HL-60/S4 treated with phorbol 12-myristate 13-acetate at 8.2 ng/mL for 4 days and 3 days (cell line): ENCODE results near the gene DNAJB4.
"Not testable (repeated sequence)": the region's sequence is repeated elsewhere in the genome, so short reads cannot be mapped to it uniquely, and the experiment has no call there.

Source experiments
- in situ Hi-C: fragments of 300-500 bp; cut with MboI; formaldehyde crosslinking; loops from 2 replicates; pipeline ENCODE4 v1.15.0; 2022; ENCODE audit warnings: low sequenced_read_pairs

The DNAJB4 gene

DNA sequence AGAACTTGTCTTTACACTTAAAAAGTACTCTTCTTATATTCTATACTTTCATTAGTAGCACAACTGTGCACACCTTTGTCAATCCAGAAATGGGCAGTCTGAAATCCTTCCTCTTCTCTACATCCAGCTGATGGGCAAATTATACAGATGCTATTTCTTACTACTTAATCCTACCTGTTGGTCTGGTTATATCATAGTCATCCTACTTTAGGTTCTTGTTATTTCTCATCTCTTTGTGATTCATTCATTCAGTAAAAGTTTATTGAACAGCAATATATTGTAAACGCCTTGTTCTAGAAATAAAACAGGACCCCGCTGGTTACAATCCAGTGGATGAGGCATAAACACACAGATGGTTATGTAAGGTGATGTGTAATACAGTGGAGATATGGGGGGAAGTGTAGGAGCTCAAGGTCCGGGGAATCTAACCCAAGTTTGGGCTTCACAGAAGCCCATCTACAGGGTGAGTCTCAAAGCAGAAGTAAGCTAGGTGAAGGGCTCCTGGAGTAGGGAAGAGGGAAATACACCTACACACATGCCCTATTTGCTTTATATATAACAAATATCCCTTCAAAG, 14.0 kb upstream of the DNAJB4 start:
- in situ Hi-C loops = no loop called here

DNA sequence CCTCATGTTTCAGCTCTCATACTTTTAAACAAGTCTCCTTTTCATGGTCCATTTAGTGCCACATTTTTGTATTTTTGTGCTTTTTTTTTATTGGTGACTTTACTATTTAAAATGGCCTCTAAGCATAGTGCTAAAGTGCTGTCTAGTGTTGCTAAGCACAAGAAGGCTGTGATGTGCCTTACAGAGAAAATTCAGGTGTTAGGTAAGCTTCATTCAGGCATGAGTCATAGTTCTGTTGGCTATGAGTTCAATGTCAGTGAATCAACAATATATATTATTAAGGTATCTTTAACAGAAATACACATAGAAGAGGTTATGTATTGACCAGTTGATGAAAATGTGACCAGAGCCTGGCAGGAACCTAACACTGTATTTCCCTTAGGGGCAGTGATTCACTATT, 13.1 kb upstream of the DNAJB4 start:
- in situ Hi-C loops = no loop called here

DNA sequence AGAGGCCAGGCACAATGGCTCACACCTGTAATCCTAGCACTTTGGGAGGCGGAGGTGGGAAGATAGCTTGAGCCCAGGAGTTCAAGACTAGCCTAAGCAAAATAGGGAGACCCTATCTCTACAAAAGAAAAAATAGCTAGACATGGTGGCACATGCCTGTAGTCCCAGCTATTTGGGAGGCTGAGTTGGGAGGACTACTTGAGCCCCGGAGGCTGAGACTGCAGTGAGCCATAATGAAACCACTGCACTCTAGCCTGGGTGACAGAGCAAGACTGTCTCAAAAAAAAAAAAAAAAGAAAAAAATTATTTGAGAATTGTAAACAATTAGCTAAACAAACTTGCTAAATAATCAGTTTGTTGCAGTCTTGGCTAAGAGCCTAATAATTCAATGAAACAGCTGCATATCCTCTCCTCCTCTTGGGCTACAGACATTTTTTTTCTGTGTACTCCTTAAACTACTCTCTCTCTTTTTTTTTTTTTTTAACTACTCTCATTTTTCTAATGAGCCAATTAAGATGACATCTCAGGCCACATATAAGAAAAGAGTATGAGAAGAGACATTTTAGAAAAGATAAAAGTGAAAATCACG, 10.5 kb upstream of the DNAJB4 start:
- in situ Hi-C loops = no loop called here

DNA sequence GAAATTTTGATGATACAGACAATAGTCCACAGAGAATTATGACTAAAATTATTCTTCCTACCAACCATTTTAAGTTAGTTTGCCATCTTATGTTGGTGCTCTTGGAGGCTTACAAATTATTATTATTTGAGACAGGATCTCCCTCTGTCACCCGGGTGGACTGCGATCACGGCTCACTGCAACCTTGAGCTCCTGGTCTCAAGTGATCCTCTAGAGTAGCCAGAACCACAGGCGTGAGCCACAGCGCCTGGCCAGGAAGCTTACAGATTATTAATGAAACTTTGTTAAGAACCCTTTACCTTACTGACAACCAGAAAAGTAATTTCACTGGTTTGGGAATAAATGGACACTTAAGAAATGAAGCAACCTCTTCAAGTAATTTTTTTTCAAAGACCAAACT, 8.0 kb upstream of the DNAJB4 start:
- in situ Hi-C loops = no loop called here

DNA sequence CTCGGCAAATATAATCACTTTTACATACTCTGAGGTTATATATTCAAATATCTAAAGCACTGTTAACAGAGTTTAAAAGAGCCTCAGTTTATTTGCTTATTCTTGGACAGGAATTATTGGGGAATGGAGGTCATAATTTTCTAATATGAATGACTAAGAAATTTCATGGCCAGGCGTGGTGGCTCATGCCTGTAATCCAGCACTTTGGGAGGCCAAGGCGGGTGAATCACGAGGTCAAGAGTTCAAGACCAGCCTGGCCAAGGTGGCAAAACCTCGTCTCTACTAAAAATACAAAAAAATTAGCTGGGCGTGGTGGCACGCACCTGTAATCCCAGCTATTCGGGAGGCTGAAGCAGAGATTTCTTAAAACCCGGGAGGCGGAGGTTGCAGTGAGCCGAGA, 4.2 kb upstream of the DNAJB4 start:
- in situ Hi-C loops = not testable (repeated sequence)

DNA sequence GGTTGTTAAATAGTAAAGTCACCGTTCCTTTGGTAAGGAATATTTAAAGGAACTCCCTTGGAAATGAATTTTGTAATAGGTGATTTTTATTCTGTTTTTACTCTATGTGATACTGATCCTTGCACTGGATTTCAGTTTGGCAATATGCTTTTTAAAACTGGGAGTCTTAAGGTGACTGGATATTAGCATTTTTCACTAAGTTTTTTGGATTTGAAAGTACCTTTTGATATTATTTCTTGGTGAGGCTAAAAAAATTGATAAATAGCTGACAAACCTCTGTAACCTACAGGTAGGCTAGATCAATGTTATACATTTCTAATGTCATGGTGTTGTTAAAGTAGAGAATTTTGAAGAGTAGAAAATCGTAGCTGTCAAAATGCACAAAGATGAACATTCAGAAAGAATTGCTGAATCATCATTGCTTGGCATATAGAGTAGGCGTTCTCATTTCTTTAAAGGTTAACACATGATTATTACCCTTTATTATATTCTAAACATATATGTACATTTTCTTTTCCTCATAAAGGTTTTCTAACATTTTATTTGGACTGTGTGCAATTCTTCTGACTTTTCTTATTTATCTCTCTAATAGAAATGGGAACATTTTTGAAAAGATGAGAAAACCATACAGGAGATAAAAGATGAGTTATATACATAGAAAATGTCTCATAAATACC, 1.5 kb upstream of the DNAJB4 start:
- in situ Hi-C loops = no loop called here

DNA sequence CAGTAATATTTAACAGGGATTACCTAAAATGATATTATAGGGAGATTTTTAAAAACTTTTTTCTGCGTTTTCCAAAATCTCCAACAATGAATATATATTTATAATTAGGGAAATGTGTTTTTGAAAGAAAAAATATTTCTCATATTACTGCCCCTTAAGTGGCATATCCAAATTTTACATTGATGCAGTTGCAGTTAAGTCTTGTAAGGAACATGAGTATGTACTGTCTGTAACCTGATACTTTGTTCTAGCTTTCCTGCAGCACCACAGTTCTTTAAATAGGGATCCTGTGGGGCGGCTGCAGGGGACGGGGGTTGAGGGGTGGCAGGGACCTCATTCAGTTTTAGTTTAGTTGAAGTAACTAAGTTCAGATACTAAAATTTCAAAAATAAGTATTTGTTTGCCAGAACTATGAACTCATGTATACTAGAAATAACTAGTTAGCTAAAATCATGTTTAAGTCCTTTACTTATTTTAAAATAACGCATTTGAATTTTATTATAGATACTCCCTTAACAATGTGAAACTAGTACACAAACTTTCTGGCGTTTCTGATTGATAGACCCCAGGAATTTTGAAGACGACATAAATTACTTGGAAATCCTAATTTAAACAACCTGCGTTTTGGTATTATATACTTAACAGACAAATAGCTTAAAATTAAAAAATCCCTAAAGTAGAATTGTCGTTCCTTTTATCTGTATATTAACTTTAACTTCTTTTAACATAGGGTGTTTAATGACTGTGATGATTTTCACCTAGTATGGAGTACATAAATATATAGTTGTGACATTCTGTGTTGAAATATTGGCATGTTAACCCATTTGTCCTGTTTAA, 639 bp upstream of the DNAJB4 start:
- in situ Hi-C loops = no loop called here

DNA sequence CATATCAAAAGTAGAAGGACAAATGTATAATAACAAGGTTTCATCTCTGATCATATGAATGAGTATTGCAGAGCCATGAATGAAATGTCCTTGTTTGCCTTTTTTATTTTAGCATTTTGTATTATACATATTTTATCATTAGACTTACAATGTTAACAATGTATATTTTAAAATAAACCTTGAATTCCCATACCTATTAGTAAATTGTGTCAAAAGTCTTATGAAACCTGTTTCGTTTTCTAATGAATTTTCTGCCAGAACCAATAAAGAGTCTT, 646 bp downstream of the DNAJB4 start:
- in situ Hi-C loops = no loop called here

DNA sequence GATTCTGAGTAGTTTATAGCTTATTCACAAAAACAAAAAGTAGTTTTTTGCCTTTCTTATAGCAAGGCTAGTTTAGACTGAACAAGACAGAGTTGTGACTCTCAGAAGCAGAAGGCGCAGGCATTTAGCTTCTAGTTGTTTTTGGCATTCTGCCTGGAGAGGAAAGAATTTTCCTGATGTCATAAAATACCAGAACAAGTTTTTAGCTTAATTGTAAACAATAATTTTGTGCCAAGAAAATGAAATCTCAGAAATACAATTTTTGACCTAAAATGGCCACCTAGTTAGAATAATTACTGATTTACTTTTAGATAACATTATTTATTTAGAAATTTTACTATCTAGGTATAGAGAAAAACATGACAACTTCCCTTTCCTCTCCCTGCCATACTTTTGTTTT, 1.0 kb downstream of the DNAJB4 start:
- in situ Hi-C loops = no loop called here

DNA sequence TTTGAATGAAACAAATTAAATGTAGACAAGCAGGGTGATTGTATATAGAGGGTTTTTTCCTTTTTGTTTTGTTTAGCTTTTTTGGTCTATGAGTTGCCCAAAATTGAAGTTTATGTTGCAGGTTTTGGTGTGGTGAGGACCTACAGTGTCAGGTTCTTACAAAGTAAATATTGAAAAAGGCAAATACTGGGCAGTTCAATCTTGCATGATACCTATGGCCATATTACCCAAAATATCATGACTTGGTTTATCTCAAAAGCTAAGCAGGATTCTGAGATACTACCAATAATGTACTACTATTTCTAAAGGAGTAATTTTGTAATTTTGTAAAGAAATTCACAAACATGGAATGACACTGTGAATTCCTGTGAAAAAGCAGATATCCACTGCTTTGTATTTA, 1.8 kb downstream of the DNAJB4 start:
- in situ Hi-C loops = no loop called here

DNA sequence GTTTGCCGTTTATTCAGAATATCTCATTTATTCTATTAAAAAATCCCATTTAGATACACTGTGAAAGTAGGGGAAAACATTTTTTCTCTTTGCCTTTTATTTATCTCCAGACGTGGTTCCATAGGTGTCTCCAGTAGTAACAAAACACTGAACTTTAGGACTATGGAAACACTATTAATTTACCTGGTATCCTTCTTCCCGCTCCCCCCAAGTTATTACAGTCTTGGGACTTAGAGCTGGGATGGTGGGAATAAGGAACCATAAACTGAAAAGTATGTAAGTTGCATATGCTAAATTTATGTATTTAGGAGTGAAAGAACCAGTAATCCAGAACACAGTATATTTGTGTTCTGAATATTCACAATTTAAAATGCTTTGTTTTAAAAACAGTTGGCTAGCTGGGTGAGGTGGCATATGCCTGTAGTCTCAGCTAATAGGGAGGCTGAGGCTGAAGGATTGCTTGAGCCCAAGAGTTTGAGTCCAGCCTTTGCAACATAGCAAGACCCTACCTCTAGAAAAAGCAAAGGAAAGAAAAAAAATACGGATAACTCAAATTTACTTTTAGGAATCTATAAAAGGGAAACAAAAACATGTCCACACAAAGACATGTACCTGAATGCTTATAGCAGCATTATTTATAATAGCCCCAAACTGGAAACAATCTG, 3.1 kb downstream of the DNAJB4 start:
- in situ Hi-C loops = no loop called here

DNA sequence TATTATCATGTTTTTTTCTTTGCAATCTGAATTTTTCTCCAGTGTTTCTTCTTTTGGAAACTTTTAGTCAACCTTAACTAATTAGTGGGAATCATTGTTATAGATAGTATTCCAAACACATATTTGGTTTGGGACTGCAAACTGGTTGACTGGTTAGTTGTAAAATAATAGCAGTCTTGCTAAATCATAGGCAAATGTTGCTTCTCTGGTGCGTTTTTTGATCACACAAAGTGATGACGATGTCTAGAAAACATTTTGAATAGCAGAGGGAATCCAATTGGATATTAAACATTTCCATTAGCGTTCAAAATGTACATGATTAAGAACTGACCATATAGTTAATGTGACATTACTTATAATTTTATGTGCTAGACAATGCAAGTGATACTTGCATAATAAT, 4.5 kb downstream of the DNAJB4 start:
- in situ Hi-C loops = no loop called here

DNA sequence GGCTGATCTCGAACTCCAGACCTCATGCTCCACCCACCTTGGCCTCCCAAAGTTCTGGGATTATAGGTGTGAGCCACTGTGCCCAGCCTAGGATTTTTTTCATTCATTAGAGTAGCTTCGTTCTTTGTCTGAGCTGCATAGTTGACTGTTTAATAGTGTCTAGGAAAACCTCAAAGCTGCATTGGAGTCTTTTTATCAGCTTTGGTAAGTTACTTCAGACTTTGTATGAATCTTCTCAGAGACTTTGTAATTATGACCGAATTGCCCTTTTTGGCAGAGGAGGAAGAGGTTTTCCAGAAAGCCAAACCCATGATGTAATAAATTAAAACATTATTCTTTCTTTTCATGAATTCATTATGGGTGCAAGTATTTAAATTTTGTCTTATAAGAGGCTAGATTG, 5.1 kb downstream of the DNAJB4 start:
- in situ Hi-C loops = no loop called here

DNA sequence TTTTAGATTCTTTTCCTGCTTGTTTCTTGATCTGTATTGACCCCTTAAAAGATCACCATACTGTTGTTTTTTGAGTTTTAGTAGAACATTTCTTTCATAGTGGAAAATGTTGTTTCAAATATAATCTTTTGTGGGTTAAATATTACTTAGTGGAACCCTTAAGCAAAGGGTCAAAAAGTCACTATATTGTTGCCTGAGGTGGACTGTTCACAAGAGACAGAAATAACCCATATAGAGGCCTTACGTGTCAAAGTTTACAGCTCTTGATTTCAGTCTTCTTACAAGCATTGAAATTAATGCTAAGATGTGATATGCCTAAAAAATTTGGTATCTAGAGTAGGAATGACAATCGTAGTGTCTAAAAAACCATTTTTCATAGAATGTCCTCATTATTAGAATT, 6.3 kb downstream of the DNAJB4 start:
- in situ Hi-C loops = no loop called here

DNA sequence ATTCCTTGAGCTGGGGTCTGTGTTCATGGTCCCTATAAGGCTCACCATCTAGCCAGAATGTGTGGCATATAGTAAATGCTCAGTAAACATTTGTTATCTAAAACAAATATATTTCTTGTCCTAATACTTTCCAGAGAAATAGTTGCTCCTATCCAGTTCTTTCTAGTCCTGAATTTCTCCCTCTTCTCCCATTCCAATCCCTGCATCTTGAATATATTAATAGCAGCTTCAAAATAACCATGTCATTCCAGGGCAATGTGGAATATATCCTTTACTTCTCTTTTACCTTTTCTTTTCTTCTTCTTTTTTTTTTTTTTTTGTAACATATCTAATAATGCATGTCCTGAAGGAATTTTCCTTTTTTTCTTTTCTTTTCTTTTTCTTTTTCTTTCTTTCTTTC, 10.4 kb downstream of the DNAJB4 start:
- in situ Hi-C loops = no loop called here

DNA sequence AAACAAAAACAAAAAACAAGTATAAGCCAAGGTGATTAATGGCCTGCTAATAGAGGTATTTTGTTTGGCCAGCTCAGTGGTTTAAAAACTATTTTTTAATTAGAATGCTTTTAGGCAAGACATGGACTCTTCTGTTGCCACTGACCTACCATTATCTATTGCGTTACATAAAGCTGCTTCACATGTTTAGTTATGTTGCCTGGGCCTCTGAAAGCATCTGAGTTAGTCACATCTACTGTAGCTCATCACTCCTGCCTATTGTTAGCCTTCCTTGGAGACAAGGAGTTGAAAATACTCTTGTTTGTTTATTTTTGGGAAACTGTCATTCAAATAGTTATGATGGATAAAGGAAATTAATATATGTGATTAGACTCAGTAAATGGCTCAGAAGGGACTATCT, 14.3 kb downstream of the DNAJB4 start:
- in situ Hi-C loops = no loop called here

DNA sequence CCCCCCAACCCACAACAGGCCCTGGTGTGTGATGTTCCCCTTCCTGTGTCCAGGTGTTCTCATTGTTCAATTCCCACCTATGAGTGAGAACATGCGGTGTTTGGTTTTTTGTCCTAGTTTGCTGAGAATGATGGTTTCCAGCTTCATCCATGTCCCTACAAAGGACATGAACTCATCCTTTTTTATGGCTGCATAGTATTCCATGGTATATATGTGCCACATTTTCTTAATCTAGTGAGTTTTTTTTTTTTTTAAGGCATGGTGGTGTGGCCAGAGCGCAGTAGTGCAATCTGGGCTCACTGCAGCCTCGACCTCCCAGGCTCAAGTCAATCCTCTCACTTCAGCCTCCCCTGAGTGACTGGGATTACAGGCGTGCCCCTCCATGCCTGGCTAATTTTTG, 16.4 kb downstream of the DNAJB4 start:
- in situ Hi-C loops = not testable (repeated sequence)

DNA sequence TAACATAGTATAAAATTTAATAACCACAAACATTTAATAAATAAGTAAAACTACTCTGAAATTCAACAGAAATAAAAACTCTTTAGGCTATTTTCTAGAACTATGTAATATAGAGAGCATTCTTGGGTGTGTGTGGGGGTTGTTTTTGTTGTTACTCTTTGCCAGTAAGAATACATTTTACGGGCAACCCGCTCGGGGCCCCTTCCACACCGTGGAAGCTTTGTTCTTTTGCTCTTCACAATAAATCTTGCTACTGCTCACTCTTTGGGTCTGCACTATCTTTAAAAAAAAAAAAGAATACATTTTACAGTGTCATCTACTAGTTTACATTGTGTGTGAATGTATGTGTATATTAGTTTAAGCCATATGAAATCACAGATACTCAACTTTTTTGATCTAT, 25.1 kb downstream of the DNAJB4 start:
- in situ Hi-C loops = no loop called here

DNA sequence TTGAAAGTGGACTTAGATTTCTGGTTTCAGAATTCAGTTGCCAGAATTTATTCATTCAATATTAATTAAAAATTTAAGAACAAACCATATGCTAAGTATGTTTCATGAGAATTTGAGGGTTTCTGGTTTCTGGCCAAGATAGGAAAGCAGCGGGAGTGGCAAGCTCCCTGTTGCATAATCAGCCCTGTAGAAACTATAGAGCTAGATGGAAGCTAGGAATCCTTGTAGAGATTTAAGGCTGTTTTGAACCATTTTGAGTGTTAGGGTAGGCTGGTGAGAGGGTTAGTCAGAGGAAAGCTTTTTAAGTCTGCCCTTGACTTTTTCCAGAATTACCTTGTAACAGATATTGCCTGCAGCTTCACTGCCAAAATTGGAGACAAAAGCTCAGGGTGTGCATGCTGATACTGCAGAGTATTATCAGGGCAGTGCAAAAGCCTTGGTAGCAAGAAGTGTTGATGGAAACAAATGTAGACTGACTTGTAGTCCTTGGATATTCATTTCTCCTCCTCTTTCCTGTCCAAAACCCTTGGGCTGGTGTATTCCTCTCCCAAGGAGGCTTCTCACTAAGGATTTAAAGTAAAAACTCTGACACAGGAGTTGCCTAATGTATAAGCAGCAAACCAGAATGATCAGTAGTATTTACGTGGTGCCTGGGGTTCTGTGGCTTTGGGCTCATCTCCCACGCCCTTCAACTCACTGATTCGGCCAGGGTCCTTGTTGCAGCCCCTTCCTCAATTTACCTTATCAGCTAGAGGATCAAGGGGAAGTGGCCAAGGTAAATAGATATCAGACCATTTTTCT, 28.5 kb downstream of the DNAJB4 start:
- in situ Hi-C loops = no loop called here

DNA sequence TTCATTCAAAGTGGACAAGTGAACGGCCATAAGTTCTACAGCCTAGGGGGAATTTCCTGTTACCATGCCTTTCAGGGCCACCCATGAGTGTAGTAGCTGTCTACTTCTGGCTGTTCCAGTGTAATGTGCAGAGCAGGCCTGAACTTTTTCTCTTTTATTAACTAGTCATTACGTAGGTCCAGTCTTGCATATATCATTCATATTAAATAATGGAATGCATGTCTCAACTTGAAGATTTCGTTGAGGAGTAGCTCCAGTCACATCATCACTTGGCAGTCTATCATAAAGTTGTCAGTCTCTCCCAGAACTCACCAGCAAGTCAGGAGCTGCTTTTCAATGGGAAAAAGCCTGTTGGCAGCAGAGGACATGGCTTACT, 29.0 kb downstream of the DNAJB4 start:
- in situ Hi-C loops = no loop called here

DNA sequence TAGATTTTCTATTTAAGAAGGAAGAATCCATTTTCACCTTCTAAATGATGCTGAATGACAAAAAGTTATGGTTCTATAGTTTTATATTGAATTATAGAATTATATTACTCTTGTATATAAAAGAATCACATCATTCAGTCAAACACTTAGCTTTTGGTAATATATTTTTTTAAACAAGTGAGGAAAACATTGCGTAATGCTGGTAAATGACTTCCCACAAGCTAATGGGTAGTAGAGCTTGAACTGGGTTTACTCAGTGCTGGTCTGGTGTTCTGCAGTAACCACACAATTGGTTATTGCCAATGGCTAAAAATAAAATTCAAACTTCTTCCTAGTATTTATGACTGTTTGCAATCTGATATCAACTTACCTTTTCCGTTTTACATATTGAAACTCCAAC, 30.4 kb downstream of the DNAJB4 start:
- in situ Hi-C loops = no loop called here
